ENCODE data around the gene RPS6KL1.
"Not testable (repeated sequence)": the region's sequence is repeated elsewhere in the genome, so short reads cannot be mapped to it uniquely, and the experiment has no call there.

Gene RPS6KL1

GRCh38 chr14:74936151-74936550, 13.1 kb upstream of the RPS6KL1 start:
- no peak for DNase-seq (ENCODE audit: low spot score)

- no peak for DNase-seq (ENCODE audit: low spot score)
Measured at GRCh38 chr14:74935360-74935680, 12.3 kb upstream of the RPS6KL1 start.

GRCh38 chr14:74934476-74935359, 11.7 kb upstream of the RPS6KL1 start:
- DNase-seq (ENCODE audit: low spot score), result no peak

GRCh38 chr14:74934041-74934440, 11.0 kb upstream of the RPS6KL1 start:
- no peak for DNase-seq (ENCODE audit: low spot score)

- DNase-seq (ENCODE audit: low spot score), result not testable (repeated sequence)
Measured at GRCh38 chr14:74932936-74933335, 9.9 kb upstream of the RPS6KL1 start.

- no peak for DNase-seq (ENCODE audit: low spot score)
Measured at GRCh38 chr14:74932401-74932901, 9.4 kb upstream of the RPS6KL1 start.

- DNase-seq (ENCODE audit: low spot score), result not testable (repeated sequence)
Measured at GRCh38 chr14:74931744-74932143, 8.7 kb upstream of the RPS6KL1 start.

GRCh38 chr14:74929242-74929641, 6.2 kb upstream of the RPS6KL1 start:
- DNase-seq (ENCODE audit: low spot score), result no peak

GRCh38 chr14:74927225-74927624, 4.2 kb upstream of the RPS6KL1 start:
- no peak for DNase-seq (ENCODE audit: low spot score)

- no peak for DNase-seq (ENCODE audit: low spot score)
Measured at GRCh38 chr14:74924061-74924460, 1.0 kb upstream of the RPS6KL1 start.

- no peak for DNase-seq (ENCODE audit: low spot score)
Measured at GRCh38 chr14:74921987-74922751, 891 bp downstream of the RPS6KL1 start.

GRCh38 chr14:74921053-74921620, 1.9 kb downstream of the RPS6KL1 start:
- no peak for DNase-seq (ENCODE audit: low spot score)

- no peak for DNase-seq (ENCODE audit: low spot score)
Measured at GRCh38 chr14:74920281-74920680, 2.8 kb downstream of the RPS6KL1 start.

GRCh38 chr14:74919421-74920165, 3.5 kb downstream of the RPS6KL1 start:
- peak; percentile 81 for DNase-seq (ENCODE audit: low spot score)

- no peak for DNase-seq (ENCODE audit: low spot score)
Measured at GRCh38 chr14:74918380-74918779, 4.7 kb downstream of the RPS6KL1 start.

GRCh38 chr14:74917646-74918081, 5.4 kb downstream of the RPS6KL1 start:
- no peak for DNase-seq (ENCODE audit: low spot score)

GRCh38 chr14:74917178-74917543, 5.9 kb downstream of the RPS6KL1 start:
- DNase-seq (ENCODE audit: low spot score), result no peak

- DNase-seq (ENCODE audit: low spot score), result no peak
Measured at GRCh38 chr14:74915826-74916225, 7.2 kb downstream of the RPS6KL1 start.

GRCh38 chr14:74915426-74915825, 7.6 kb downstream of the RPS6KL1 start:
- DNase-seq (ENCODE audit: low spot score), result no peak

- peak; percentile 89 for DNase-seq (ENCODE audit: low spot score)
Measured at GRCh38 chr14:74913986-74914573, 9.0 kb downstream of the RPS6KL1 start.

- no peak for DNase-seq (ENCODE audit: low spot score)
Measured at GRCh38 chr14:74913393-74913910, 9.6 kb downstream of the RPS6KL1 start.
